AG09319 (cell line): ENCODE data around the gene VPS51.

Experiments used
- DNase-seq: peaks from one replicate; pipeline ENCODE4 v3.0.0-alpha.2; 2010; ENCODE audit warnings: low read depth; ENCODE audit errors: extremely low read depth
- CTCF ChIP-seq: IDR thresholded peaks from 2 replicates; pipeline ENCODE4 v1.5.1; 2011; ENCODE audit warnings: low read depth, mild to moderate bottlenecking, inconsistent platforms, low read length, moderate library complexity

The VPS51 gene

GRCh38 chr11:65124480-65125196 lies 28.6 kb downstream of the VPS51 start:
- TF ChIP-seq CTCF, result no peak
- DNase-seq, result no peak

- no peak for TF ChIP-seq CTCF
- DNase-seq, result no peak
Observed at GRCh38 chr11:65125197-65126056, 29.4 kb downstream of the VPS51 start.

GRCh38 chr11:65126624-65127274 lies 30.7 kb downstream of the VPS51 start:
- TF ChIP-seq CTCF, result no peak
- no peak for DNase-seq

- no peak for TF ChIP-seq CTCF
- DNase-seq, result no peak
Observed at GRCh38 chr11:65127473-65128181, 31.6 kb downstream of the VPS51 start.

- TF ChIP-seq CTCF, result no peak
- DNase-seq, result no peak
Observed at GRCh38 chr11:65128182-65129145, 32.5 kb downstream of the VPS51 start.

- DNase-seq, result no peak
Observed at GRCh38 chr11:65129649-65130441, 33.8 kb downstream of the VPS51 start.

More at GRCh38 chr11:65129649-65130441, 33.8 kb downstream of the VPS51 start:
- TF ChIP-seq CTCF, result no peak
